ENCODE data around the gene CENPS. TPM values are rescaled to one million over a fixed set of nuclear protein-coding genes. Genes with fewer than 3 reads are reported as not detected.
A peak's percentile ranks its signal among the peaks of the same experiment; 100 is the strongest.

CENPS gene
- total and polyA plus RNA-seq, 2 of the 13 experiments (the other 11 are each of a cell fraction or from before 2014, with no cell fraction given): 3.3 to 22.0 TPM

DNA sequence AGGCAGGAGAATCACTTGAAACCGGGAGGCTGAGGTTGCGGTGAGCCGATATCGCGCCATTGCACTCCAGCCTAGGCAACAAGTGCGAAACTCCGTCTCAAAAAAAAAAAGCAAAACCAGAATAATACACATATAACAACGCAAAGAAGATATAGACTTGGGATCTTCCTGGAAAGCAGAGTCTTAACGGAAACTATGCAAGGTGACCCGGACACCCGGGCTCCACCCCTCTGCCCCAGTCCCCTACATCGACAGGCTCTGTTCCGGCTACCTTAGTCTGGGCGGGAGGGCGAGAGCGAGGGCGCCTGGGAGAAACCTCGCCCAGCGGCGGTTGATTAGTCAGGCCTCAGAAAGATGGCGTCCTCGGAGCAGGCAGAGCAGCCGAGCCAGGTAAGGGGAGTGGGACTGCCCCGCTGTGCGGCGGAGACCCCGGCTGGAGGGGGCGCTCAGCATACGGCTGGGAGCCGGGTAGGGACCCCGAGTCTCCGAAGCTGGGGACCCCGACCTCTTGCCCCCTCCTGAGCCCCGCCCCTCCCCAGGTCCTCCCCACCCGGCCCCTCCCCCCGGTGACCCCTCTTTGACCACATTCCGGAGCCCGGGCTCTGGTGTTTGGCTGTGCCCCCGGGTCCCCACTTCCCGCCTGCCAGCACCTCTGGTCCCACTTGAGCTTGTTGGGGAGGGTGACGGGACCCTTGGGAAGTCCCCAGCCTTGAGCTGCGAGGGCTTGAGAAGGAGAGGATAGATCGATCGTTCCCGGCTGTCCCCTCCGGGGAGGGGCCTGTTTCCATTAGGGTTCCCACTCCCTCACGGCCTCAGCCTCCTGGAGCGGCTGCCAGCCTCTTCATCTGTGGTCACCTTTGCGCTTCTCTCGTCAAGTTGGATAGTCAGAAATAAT lies 44.6 kb downstream of the CENPS start, which contains the start of gene PEX14 (continued):
- TF ChIP-seq, protein P1, sequence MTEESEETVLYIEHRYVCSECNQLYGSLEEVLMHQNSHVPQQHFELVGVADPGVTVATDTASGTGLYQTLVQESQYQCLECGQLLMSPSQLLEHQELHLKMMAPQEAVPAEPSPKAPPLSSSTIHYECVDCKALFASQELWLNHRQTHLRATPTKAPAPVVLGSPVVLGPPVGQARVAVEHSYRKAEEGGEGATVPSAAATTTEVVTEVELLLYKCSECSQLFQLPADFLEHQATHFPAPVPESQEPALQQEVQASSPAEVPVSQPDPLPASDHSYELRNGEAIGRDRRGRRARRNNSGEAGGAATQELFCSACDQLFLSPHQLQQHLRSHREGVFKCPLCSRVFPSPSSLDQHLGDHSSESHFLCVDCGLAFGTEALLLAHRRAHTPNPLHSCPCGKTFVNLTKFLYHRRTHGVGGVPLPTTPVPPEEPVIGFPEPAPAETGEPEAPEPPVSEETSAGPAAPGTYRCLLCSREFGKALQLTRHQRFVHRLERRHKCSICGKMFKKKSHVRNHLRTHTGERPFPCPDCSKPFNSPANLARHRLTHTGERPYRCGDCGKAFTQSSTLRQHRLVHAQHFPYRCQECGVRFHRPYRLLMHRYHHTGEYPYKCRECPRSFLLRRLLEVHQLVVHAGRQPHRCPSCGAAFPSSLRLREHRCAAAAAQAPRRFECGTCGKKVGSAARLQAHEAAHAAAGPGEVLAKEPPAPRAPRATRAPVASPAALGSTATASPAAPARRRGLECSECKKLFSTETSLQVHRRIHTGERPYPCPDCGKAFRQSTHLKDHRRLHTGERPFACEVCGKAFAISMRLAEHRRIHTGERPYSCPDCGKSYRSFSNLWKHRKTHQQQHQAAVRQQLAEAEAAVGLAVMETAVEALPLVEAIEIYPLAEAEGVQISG (CRISPR knock-in tag; IDR thresholded peaks at IDR 0.05): peak; percentile 91
- TF ChIP-seq SRSF1 (optimal IDR thresholded peaks at IDR 0.05; ENCODE audit: low read depth, low read length): no peak
- TF ChIP-seq, protein P2, sequence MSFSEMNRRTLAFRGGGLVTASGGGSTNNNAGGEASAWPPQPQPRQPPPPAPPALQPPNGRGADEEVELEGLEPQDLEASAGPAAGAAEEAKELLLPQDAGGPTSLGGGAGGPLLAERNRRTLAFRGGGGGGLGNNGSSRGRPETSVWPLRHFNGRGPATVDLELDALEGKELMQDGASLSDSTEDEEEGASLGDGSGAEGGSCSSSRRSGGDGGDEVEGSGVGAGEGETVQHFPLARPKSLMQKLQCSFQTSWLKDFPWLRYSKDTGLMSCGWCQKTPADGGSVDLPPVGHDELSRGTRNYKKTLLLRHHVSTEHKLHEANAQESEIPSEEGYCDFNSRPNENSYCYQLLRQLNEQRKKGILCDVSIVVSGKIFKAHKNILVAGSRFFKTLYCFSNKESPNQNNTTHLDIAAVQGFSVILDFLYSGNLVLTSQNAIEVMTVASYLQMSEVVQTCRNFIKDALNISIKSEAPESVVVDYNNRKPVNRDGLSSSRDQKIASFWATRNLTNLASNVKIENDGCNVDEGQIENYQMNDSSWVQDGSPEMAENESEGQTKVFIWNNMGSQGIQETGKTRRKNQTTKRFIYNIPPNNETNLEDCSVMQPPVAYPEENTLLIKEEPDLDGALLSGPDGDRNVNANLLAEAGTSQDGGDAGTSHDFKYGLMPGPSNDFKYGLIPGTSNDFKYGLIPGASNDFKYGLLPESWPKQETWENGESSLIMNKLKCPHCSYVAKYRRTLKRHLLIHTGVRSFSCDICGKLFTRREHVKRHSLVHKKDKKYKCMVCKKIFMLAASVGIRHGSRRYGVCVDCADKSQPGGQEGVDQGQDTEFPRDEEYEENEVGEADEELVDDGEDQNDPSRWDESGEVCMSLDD (CRISPR knock-in tag; IDR thresholded peaks at IDR 0.05; ENCODE audit: borderline replicate concordance): peak; percentile 19; the same call in 1 of the 2 replicates
- no peak for TF ChIP-seq ZSCAN31 (CRISPR knock-in tag; IDR thresholded peaks at IDR 0.05; ENCODE audit: low read depth)
- TF ChIP-seq, protein P3, sequence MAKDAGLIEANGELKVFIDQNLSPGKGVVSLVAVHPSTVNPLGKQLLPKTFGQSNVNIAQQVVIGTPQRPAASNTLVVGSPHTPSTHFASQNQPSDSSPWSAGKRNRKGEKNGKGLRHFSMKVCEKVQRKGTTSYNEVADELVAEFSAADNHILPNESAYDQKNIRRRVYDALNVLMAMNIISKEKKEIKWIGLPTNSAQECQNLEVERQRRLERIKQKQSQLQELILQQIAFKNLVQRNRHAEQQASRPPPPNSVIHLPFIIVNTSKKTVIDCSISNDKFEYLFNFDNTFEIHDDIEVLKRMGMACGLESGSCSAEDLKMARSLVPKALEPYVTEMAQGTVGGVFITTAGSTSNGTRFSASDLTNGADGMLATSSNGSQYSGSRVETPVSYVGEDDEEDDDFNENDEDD (CRISPR knock-in tag; IDR thresholded peaks at IDR 0.05; ENCODE audit: borderline replicate concordance): peak; percentile 55; the same call in 1 of the 2 replicates
- no peak for TF ChIP-seq ZNF616 (CRISPR knock-in tag; IDR thresholded peaks at IDR 0.05; ENCODE audit: low read depth)
- no peak for TF ChIP-seq ZNF263 (CRISPR knock-in tag; IDR thresholded peaks at IDR 0.05)
- 0 out of 2 replicates have a peak, but pooled peaks have one; percentile 16 for TF ChIP-seq ZNF777 (CRISPR knock-in tag; IDR thresholded peaks at IDR 0.05)
- no peak; the same call in 1 of the 2 replicates for TF ChIP-seq TBX2 (CRISPR knock-in tag; IDR thresholded peaks at IDR 0.05; ENCODE audit: borderline replicate concordance)
- no peak for TF ChIP-seq CCAR2 (optimal IDR thresholded peaks at IDR 0.05; ENCODE audit: low read depth, low read length)
- TF ChIP-seq ZFX (CRISPR knock-in tag; IDR thresholded peaks at IDR 0.05; ENCODE audit: low read depth): peak; percentile 47
- no peak for TF ChIP-seq DR1 (CRISPR knock-in tag; IDR thresholded peaks at IDR 0.05)
- TF ChIP-seq SP1 (IDR thresholded peaks at IDR 0.05): no peak
- peak; percentile 56; the same call in 1 of the 2 replicates for TF ChIP-seq SP1 (CRISPR knock-in tag; IDR thresholded peaks at IDR 0.05)
- TF ChIP-seq SP4 (CRISPR knock-in tag; IDR thresholded peaks at IDR 0.05): peak; percentile 50; the same call in 1 of the 2 replicates
- TF ChIP-seq, protein P4, sequence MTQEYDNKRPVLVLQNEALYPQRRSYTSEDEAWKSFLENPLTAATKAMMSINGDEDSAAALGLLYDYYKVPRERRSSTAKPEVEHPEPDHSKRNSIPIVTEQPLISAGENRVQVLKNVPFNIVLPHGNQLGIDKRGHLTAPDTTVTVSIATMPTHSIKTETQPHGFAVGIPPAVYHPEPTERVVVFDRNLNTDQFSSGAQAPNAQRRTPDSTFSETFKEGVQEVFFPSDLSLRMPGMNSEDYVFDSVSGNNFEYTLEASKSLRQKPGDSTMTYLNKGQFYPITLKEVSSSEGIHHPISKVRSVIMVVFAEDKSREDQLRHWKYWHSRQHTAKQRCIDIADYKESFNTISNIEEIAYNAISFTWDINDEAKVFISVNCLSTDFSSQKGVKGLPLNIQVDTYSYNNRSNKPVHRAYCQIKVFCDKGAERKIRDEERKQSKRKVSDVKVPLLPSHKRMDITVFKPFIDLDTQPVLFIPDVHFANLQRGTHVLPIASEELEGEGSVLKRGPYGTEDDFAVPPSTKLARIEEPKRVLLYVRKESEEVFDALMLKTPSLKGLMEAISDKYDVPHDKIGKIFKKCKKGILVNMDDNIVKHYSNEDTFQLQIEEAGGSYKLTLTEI (CRISPR knock-in tag; conservative IDR thresholded peaks at IDR 0.05): no peak
- TF ChIP-seq ZNF3 (CRISPR knock-in tag; IDR thresholded peaks at IDR 0.05): no peak
